GM19193 (cell line): ENCODE measurements around the gene KREMEN1.

Source experiments
- POLR2A ChIP-seq: IDR thresholded peaks from 4 replicates; pipeline ENCODE4 v1.6.1; 2011; ENCODE audit not compliant: insufficient read depth, insufficient read length; ENCODE audit errors: extremely low read depth

The KREMEN1 gene

DNA sequence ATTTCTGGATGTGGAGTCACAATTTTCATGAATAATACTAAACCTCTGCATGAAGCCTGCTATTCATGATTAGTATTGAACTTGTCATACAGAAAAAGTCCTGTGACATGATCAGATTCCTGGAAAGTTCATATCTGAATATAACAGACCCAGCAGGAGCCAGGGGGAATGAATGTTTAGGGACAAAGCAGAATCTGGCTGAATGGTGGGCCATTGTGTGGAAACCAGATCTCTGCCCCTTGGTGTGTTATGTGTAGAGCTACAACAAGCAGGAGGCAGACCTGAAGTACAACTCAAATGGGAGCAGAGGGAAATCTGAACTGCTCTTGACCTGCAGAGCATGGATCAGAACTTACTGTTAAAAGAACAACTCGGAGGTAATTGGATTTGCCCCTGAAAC, 30.3 kb downstream of the KREMEN1 start:
- TF ChIP-seq POLR2A = no peak

- TF ChIP-seq POLR2A = no peak
These were observed 32.6 kb downstream of the KREMEN1 start for GRCh38 chr22:29105468-29105867.

- TF ChIP-seq POLR2A = no peak
These were observed 34.0 kb downstream of the KREMEN1 start for GRCh38 chr22:29106839-29107238.

DNA sequence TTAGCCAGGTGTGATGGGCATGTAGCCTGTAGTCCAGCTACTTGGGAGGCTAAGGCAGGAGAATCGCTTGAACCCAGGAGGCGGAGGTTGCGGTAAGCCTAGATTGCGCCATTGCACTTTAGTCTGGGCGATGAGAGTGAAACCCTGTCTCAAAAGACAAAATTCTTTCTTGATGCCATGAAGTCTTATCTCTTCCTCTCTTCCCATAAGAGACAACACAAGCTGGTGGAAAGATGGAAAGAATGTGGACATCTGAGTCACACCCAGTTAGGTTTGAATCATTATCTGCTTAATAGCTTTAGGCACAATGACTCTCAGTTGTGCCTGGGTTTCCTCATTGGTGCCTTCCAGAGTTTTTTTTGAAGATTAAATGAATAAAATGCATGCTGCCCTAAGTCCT, 35.3 kb downstream of the KREMEN1 start:
- no peak for TF ChIP-seq POLR2A

GRCh38 chr22:29109822-29110221, 37.0 kb downstream of the KREMEN1 start:
- TF ChIP-seq POLR2A = no peak

GRCh38 chr22:29110946-29111345, 38.1 kb downstream of the KREMEN1 start:
- no peak for TF ChIP-seq POLR2A

DNA sequence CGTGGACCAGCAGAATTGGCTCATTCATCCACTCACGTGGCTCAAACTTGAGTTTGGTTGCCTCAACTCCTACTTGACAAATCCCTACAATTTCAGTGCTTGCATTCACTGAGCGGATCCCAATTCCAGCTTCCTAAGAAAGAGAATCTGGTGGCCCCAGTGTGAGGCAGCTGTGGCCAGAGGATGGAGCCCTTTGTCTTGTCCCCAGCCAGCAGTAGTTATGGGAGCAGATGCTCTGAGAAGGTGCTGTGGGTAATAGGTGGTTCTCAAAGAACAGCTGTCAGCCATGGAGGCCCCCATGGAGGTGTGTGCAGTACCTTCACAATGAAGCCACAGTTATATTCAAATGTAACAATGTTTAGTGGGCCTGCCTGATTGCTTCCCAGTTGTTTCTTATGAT, 39.3 kb downstream of the KREMEN1 start:
- TF ChIP-seq POLR2A = no peak

GRCh38 chr22:29112681-29113080, 39.8 kb downstream of the KREMEN1 start:
- TF ChIP-seq POLR2A = no peak

DNA sequence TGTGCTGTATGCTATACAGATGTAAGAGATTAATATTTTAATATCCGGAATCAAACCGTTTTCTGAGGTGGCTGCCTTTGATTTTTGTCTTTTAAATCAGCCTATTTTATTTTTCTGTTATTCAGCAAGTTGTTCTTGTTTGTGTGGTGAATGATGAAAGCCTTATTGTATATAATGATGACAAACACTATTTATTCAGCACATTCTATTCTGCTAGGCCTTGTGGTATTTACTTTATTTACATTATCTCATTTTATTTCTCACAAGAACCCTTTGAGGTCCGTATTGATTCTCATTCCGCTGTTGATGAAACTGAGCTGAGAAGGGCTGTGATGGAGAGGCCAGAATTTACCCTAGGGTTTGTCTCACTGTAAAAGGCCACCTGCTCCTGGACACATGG, 40.5 kb downstream of the KREMEN1 start:
- TF ChIP-seq POLR2A = no peak

DNA sequence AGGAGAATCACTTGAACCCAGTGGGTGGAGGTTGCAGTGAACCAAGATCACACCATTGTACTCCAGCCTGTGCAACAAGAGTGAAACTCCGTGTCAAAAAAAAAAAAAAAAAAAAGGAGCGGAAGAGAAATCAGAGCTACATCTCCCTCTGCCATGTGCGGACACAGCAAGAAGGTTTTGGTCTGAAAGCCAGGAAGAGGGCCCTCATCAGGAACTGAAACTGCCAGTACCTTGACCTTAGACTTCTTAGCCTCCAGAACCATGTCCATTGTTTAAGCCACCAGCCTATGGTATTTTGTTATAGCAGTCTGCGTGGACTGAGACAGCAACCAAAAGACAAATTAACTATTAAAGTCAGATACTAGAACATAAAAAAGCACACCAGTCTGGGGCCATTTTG, 41.6 kb downstream of the KREMEN1 start:
- no peak for TF ChIP-seq POLR2A

GRCh38 chr22:29115682-29116288, 43.0 kb downstream of the KREMEN1 start:
- no peak for TF ChIP-seq POLR2A

DNA sequence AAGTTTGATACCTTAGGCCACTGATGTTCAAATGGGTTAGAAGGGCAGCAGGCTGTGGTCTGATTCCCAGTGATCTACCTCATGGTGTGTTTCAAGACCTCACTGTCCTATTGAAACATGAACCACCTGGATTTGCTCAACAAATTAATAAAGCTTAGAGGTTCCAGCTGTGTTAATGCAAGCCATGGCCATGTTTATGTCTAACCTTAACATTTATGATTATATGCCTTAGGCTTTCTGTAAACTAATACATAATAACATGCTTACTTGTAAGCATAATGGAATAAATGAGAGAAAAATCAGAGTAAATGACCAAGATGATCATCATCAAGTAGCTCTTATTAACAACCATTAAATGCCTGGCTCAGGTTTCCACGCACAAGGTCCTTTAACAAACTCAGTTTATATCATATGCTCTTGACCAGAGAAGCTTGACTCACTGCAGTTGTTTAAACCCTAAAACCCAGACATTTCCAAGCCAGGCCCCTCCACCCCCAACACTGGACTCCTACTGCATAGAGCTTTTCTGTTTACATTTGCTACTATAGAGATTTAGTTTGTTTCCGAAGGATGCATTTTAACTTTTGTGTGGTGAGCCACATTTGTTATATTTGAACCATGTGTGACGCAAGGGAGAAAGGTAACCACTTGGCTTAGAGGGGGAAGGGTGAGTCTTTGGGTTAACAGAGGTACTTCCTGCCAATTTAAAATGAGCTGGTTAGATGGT, 43.7 kb downstream of the KREMEN1 start:
- no peak for TF ChIP-seq POLR2A

GRCh38 chr22:29117799-29118477, 45.1 kb downstream of the KREMEN1 start:
- TF ChIP-seq POLR2A = no peak

DNA sequence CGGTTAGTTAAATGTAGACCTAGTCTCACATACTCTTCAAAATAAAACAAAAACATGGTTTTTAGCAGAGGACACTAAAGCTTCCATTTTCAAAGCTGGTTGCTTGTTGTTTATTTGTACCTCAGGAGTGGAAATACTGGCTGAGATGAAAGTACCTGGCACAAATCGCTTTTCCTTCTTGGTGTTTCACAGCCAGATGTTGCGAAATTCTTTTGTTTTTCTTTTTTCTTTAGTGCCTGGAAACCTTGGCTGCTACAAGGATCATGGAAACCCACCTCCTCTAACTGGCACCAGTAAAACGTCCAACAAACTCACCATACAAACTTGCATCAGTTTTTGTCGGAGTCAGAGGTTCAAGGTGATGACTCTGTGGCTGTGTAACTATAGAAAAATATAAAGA, 48.3 kb downstream of the KREMEN1 start:
- TF ChIP-seq POLR2A = no peak

DNA sequence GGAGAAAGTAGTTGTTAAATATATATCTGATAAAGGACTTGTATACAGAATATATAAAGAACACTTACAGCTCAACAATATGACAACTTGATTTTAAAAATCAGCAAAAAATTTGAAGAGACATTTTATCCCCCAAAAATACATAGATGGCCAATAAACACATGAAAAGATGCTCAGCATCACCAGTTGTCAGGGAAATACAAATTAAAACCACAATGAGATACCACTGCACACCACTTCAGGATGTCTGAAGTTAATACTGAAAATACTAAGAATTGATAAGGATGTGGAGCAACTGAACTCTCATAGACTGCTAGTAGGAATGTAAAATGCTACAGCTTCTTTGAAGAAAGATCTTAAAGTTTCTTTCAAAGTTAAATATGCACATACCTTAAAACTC, 49.2 kb downstream of the KREMEN1 start:
- no peak for TF ChIP-seq POLR2A
